Activated CD4-positive, alpha-beta T cell treated with anti-CD3 and anti-CD28 coated beads for 36 hours (primary cell): ENCODE data around the gene OR51E1. TPM values are rescaled to one million over a fixed set of nuclear protein-coding genes. Genes with fewer than 3 reads are reported as not detected.

Source experiments
- ATAC-seq: fragments of 200-7000 bp; cut with Tn5 transposase; one replicate; pipeline ENCODE4 v1.10.0; 2021; ENCODE audit warnings: mild to moderate bottlenecking, moderate library complexity
- CTCF ChIA-PET: fragments of 350-600 bp; sonication (Branson Sonifier 250); formaldehyde crosslinking; loops from one replicate; lab custom pipeline; 2021; ENCODE audit warnings: antibody characterized with exemption; lab: Charles Lee
- POLR2A ChIA-PET: fragments of 350-600 bp; sonication (Branson Sonifier 250); formaldehyde crosslinking; loops from one replicate; lab custom pipeline; 2021; ENCODE audit warnings: antibody characterized with exemption, inconsistent platforms; lab: Charles Lee
- DNase-seq: peaks from one replicate; pipeline ENCODE4 v3.0.0-alpha.2; 2020
- H3K27ac Mint-ChIP-seq: one replicate; pipeline ENCODE4 v1.8.0; 2021; ENCODE audit warnings: mixed read lengths
- H3K27me3 Mint-ChIP-seq: one replicate; pipeline ENCODE4 v1.8.0; 2021; ENCODE audit warnings: mixed read lengths
- H3K36me3 Mint-ChIP-seq: one replicate; pipeline ENCODE4 v1.8.0; 2021; ENCODE audit warnings: low read depth, mixed read lengths
- H3K4me1 Mint-ChIP-seq: one replicate; pipeline ENCODE4 v1.8.0; 2021; ENCODE audit warnings: mixed read lengths
- H3K4me3 Mint-ChIP-seq: one replicate; pipeline ENCODE4 v1.8.0; 2021; ENCODE audit warnings: mild to moderate bottlenecking, moderate library complexity, mixed read lengths
- H3K9me3 Mint-ChIP-seq: one replicate; pipeline ENCODE4 v1.8.0; 2021; ENCODE audit warnings: low read depth, mixed read lengths
- intact Hi-C, 2 experiments: fragments of 100-400 bp; cut with DNase I in 1 of 2; cut with micrococcal nuclease in 1 of 2; formaldehyde crosslinking; loops; one replicate each; pipeline versions ENCODE4 v1.14.2 to v1.15.1; 2022 to 2024; cut with DNase I, micrococcal nuclease
- total RNA-seq, 2 experiments: library from RNA; stranded (reverse); gene quantifications; one replicate each; pipeline ENCODE4 v1.2.3, GENCODE V29; 2021

OR51E1 gene
- total RNA-seq, 2 experiments from 2014 or later, result not detected

DNA sequence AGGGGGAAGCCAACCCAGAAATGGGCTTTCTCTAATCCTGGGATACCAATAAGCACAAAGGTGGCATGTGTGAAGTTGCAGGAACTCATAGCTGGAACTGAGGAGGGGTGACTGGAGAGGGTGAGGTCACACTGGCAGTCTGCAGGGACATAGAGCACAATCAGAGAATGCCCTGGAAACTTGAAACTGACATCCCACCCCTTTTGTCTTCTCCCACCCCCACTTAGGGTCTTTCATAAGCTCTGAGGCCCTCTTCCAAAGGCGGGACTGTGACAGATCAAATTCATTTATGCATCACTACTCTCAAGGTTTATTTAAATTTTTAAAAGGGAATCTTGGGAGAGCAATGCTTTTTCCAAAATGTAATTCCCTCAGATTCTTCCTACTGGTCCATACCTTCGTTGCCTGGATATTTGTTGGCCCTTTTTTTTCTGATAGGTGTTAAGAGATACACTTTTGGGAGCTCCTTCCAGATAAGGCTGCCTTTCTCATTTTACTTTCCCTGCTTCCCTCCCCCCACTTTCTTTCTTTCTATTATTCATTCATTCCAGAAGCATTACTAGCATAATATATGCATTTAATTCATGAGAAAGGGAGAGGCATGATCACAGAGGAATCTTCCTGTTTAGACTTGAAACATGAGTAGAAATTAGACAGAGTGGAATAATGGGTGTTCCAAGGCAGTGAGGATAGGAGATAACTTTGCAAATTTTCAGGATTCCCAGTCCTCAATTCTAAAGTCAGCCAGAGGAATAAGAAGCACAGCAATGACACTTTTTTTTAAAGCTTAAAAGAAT lies 39.0 kb downstream of the OR51E1 start:
- ATAC-seq (no peak), DNase-seq (no peak)
- POLR2A ChIA-PET, result no interaction called here

DNA sequence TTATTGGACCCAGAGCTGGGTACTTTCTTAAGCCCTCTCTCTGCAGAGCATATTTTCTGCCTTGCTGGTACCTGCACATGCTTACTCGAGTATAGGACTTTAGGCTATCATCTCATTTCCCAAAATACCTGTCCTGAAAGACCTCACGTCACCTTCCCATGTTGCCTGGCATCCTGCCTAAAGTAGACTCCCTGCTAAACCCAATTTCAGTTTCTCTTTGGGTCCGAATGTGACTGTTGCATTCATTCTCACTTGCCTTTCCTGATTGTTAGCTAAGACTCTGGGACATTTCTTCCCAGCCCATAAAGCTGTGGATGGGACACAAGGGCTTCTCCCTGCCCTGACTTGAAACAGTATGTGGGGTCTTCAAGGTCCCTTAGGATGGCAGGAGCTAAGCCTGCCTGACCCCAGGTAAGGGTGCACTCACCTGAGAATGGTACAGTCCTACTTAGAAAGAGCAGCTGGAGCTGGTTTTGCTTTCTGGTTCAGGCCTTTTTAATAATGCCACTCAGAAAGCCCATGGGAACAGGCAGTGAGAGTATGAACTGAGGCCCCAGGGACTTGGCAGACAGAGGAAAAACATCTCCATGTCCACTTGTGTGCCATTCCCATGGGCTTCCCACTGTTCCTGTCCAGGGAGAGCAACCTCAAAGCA lies 41.0 kb downstream of the OR51E1 start:
- DNase-seq (no peak), ATAC-seq (no peak)
- Mint-ChIP-seq H3K4me1 (no peaks in the 10 kb centered on the region), H3K27me3 (no peaks in the 10 kb centered on the region), H3K27ac (no peak overlapping the region), H3K4me3 (no peak overlapping the region), H3K36me3 (no peaks in the 10 kb centered on the region), H3K9me3 (no peaks in the 10 kb centered on the region)
- POLR2A ChIA-PET, result no interaction called here
- intact Hi-C loops, result no loop called here
- CTCF ChIA-PET, result no interaction called here

More for the DNA sequence above, 39.0 kb downstream of the OR51E1 start:
- no peaks in the 10 kb centered on the region for H3K27me3 Mint-ChIP-seq
- H3K27ac Mint-ChIP-seq, result no peak overlapping the region
- intact Hi-C loops, result no loop called here
- H3K36me3 Mint-ChIP-seq, result no peaks in the 10 kb centered on the region
- no peaks in the 10 kb centered on the region for H3K9me3 Mint-ChIP-seq
- H3K4me1 Mint-ChIP-seq, result no peaks in the 10 kb centered on the region
- H3K4me3 Mint-ChIP-seq, result no peak overlapping the region
- CTCF ChIA-PET, result interaction anchor here (1.1 kb wide), 1 partner anchor 56 kb away, joined by 4 read pairs; no protein-coding TSS in a partner anchor

DNA sequence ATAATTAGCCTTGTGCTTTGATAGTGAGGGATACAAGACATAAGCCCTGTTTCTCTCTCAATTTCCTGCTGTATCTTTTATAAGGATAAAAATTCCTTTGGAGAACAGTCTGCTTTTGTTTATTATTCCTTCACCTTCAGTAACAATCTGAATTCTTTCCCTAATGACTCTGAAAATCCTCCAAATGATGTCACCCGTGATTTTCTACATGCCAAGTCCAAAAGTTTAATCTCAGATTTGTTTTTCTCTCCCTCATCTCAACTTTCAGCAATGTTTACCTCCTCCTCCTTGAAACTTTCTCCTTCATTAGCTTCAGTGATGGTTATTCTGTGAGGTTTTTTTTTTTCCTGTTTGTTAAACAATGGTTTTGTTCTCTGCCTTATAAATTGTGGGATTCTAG lies 51.7 kb downstream of the OR51E1 start:
- POLR2A ChIA-PET, result no interaction called here
- H3K27me3 Mint-ChIP-seq, result peaks cover 13% of the 10 kb centered on the region
- intact Hi-C loops, result no loop called here

DNA sequence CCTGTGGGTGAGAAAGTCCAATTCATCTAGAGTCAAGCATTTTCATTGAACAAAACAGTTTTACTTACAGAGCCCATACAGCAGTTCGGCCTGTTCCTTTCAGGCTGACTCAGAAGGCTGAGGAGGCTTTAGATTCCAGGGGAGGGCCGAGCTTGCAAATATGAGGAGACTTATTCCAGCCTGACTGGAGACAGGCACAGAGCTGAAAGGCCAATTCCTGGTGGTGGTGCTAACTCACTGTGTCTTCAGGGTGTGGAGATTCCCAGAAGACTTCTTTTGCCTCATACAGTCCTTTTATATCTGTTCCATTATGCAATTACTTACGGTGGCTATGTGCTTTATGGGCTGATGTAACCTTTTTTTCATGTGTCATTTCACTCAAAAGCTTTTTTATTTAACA lies 53.8 kb downstream of the OR51E1 start, which contains the start of gene OR51E2:
Gene OR51E2 (minus strand): TSS at position 269 of the 400 bp plus-strand sequence. CDS start 15,142 bp downstream, outside the sequence.
- no peak for DNase-seq
- H3K4me1 Mint-ChIP-seq, result no peaks in the 10 kb centered on the region
- no peaks in the 10 kb centered on the region for H3K9me3 Mint-ChIP-seq
- no peak for ATAC-seq
- H3K4me3 Mint-ChIP-seq, result no peak within 1 kb of the TSS
- H3K27ac Mint-ChIP-seq, result no peak within 1 kb of the TSS
- intact Hi-C loops, result no loop called here
- H3K27me3 Mint-ChIP-seq, result peaks cover 10% of the 10 kb centered on the region
- POLR2A ChIA-PET, result no interaction called here
- CTCF ChIA-PET, result interaction anchor here (1.3 kb wide), 1 partner anchor 60 kb away, joined by 3 read pairs; the partner anchor contains the start of gene OR51D1
- H3K36me3 Mint-ChIP-seq, result no peaks in the 10 kb centered on the region

More for the DNA sequence above, 51.7 kb downstream of the OR51E1 start:
- Mint-ChIP-seq H3K27ac (no peak overlapping the region), H3K36me3 (no peaks in the 10 kb centered on the region), H3K9me3 (no peaks in the 10 kb centered on the region), H3K4me3 (no peak overlapping the region), H3K4me1 (no peaks in the 10 kb centered on the region)
- DNase-seq (no peak), ATAC-seq (no peak)
- CTCF ChIA-PET, result no interaction called here

DNA sequence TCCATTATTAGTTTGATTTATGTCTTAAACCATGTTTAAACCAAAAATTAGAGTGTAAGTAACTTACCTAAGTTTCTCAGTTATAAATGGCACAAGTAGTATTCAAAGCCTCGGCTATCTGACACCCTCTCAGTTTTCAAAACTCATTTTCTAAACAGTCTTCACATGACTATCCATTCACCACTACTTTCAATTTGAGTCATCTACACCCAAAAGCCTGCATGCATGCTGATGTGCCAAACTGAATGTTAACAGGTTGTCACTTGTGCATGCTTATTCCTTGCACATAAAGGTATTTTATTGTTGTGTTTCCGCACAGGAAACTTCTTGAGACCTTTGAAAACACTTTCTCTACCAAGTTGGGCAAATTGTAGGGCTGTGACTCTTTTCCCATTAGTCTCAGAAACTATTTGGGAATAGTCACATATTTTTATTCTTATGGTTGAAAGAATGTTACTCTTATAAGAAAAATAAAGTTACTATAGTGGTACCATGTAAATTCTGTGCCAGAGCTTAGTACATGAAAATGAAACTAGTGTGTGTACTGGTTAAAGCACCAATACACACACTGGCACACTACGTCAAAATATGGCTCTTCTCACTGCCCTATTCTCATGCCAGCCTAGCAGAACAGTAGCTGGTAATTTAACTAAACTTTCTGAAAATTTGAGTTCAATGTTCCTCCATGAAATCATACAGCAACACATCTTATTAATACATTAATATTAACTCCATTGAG lies 56.1 kb downstream of the OR51E1 start:
- intact Hi-C loops, result no loop called here
- ATAC-seq (peak; percentile 33), DNase-seq (no peak)
- POLR2A ChIA-PET, result no interaction called here
- Mint-ChIP-seq H3K4me3 (no peak overlapping the region), H3K36me3 (no peaks in the 10 kb centered on the region), H3K9me3 (no peaks in the 10 kb centered on the region), H3K27me3 (peaks cover 10% of the 10 kb centered on the region), H3K4me1 (no peaks in the 10 kb centered on the region), H3K27ac (no peak overlapping the region)
- CTCF ChIA-PET, result no interaction called here

GRCh38 chr11:4700436-4700820 lies 56.6 kb downstream of the OR51E1 start:
- Mint-ChIP-seq H3K4me1 (no peaks in the 10 kb centered on the region), H3K36me3 (no peaks in the 10 kb centered on the region), H3K27me3 (peaks cover 10% of the 10 kb centered on the region), H3K9me3 (no peaks in the 10 kb centered on the region), H3K27ac (no peak overlapping the region), H3K4me3 (no peak overlapping the region)
- DNase-seq (no peak), ATAC-seq (no peak)
- intact Hi-C loops, result no loop called here
- CTCF ChIA-PET, result no interaction called here
- POLR2A ChIA-PET, result no interaction called here

- no peaks in the 10 kb centered on the region for H3K36me3 Mint-ChIP-seq
- H3K9me3 Mint-ChIP-seq, result no peaks in the 10 kb centered on the region
- CTCF ChIA-PET, result no interaction called here
- H3K4me3 Mint-ChIP-seq, result no peak within 1 kb of the TSS
- H3K27me3 Mint-ChIP-seq, result peaks cover 12% of the 10 kb centered on the region
- intact Hi-C loops, result no loop called here
- H3K27ac Mint-ChIP-seq, result no peak within 1 kb of the TSS
- ATAC-seq, result no peak
- DNase-seq, result no peak
- POLR2A ChIA-PET, result no interaction called here
- no peaks in the 10 kb centered on the region for H3K4me1 Mint-ChIP-seq
These were observed 60.4 kb downstream of the OR51E1 start, which contains the start of gene MMP26 for GRCh38 chr11:4704054-4704789. Gene MMP26 (plus strand): TSS chr11:4704784.

- Mint-ChIP-seq H3K9me3 (no peaks in the 10 kb centered on the region), H3K4me3 (no peak overlapping the region), H3K4me1 (no peaks in the 10 kb centered on the region), H3K36me3 (no peaks in the 10 kb centered on the region), H3K27me3 (peaks cover 14% of the 10 kb centered on the region), H3K27ac (no peak overlapping the region)
- intact Hi-C loops, result no loop called here
- ATAC-seq (no peak), DNase-seq (no peak)
- CTCF ChIA-PET, result no interaction called here
- POLR2A ChIA-PET, result no interaction called here
These were observed 61.1 kb downstream of the OR51E1 start for GRCh38 chr11:4704790-4705334.

Other genes starting within 250 kb of the OR51E1 start
- under 1 TPM in 1 of 2 experiments, not detected in 1; 0.18 TPM for gene OR52K2, start 194.7 kb upstream of the OR51E1 start, total RNA-seq
- gene OR52K1, start 161.3 kb upstream of the OR51E1 start, total RNA-seq, result under 1 TPM in 1 of 2 experiments, not detected in 1; 0.07 TPM
- gene OR52M1, start 98.8 kb upstream of the OR51E1 start, total RNA-seq, result not detected
- not detected for gene OR52I2, start 62.2 kb upstream of the OR51E1 start, total RNA-seq
- gene OR52I1, start 49.9 kb upstream of the OR51E1 start, total RNA-seq, result not detected
- gene TRIM68, start 35.8 kb upstream of the OR51E1 start, total RNA-seq, result 1 to 10 TPM; 8.9 to 9.2 TPM
- not detected for gene OR51D1, start 6.5 kb upstream of the OR51E1 start, total RNA-seq
- gene OR51E2, start 53.9 kb downstream of the OR51E1 start, total RNA-seq, result not detected
- not detected for gene MMP26, start 60.8 kb downstream of the OR51E1 start, total RNA-seq
- gene OR51F1, start 126.0 kb downstream of the OR51E1 start, total RNA-seq, result not detected
- not detected for gene OR52R1, start 160.4 kb downstream of the OR51E1 start, total RNA-seq
- not detected for gene OR51F2, start 177.3 kb downstream of the OR51E1 start, total RNA-seq
- gene OR51S1, start 205.2 kb downstream of the OR51E1 start, total RNA-seq, result not detected
- gene OR51T1, start 237.9 kb downstream of the OR51E1 start, total RNA-seq, result not detected